ENCODE measurements around the gene RAPGEF6.
A peak's percentile ranks its signal among the peaks of the same experiment; 100 is the strongest.
"Not testable (repeated sequence)": the region's sequence is repeated elsewhere in the genome, so short reads cannot be mapped to it uniquely, and the experiment has no call there.

The RAPGEF6 gene

DNA sequence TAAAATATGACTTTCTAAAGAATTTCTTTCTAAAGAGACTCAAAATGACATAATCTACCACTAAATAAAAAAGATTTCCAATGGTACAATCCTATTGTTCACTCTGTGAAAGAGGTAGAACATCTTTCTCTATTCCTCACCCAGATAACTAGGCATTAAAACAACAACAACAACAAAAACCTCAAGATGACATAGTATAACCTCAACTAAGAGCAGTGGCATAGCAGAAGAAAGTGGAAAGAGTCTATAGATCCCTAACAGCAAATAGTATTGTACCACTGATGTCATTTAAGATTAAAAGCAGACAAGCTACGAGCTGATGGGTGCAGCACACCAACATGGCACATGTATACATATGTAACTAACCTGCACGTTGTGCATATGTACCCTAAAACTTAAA lies 29.9 kb downstream of the RAPGEF6 start:
- DNase-seq = no peak

DNA sequence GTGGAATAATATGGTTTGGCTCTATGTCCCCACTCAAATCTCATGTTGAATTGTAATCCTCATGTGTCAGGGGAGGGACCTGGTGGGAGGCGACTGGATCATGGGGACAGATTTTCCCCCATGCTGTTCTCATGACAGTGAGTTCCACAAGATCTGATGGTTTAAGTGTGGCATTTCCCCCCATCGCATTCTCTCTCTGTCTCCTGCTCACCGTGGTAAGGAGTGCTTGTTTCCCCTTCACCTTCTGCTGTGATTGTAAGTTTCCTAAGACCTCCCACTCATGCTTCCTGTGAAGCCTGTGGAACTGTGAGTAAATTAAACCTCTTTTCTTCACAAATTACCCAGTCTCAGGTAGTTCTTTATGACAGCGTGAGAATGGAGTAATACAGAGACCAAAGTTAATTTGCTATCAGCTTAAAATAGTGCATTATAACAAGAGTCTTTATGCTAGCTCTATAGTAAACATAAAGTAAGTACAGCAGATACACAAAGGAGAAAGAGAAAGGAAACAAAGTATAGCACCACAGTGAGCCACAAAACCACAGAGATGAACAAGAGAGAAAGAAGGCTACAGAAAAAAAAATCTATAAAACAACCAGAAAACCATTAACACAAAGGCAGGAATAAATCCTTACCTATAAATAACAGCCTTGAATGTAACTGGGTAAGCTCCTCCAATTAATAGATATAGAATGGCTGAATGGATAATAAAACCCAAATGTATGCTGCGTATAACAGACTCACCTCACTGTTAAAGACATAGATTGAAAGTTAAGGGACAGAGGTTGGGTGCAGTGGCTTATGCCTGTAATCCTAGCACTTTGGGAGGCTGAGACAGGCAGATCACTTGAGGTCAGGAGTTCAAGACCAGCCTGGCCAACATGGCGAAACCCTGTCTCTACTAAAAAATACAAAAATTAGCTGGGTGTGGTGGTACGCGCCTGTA lies 39.7 kb downstream of the RAPGEF6 start:
- no peak for DNase-seq

DNA sequence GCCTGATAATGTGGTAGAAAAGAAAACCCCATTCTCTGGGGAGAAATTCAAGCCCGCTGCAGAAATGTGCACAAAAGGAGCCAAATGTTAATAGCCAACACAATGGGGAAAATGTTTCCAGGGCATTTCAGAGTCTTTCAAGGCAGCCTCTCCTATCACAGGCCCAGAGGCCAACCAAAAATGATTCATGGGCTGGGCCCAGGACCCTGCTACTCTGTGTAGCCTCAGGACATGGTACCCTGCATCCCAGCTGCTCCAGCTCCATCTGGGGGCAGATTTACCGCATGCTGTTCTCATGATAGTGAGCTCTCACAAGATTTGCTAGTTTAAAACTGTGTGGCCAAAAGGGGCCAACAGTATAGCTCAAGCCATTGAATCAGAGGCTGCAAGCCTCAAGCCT lies 41.1 kb downstream of the RAPGEF6 start:
- no peak for DNase-seq

DNA sequence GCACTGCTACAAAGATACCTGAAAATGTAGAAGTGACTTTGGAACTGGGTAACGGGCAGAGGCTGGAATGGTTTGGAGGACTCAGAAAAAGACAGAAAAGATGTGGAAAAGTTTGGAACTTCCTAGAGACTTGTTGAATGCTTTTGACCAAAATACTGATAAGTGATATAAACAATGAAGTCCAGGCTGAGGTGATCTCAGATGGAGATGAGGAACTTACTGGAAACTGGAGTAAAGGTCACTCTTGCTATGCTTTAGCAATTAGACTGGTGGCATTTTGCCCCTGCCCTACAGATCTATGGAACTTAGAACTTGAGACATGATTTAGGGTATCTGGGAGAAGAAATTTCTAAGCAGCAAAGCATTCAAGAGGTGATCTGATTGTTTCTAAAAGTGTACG lies 41.6 kb downstream of the RAPGEF6 start:
- not testable (repeated sequence) for DNase-seq

DNA sequence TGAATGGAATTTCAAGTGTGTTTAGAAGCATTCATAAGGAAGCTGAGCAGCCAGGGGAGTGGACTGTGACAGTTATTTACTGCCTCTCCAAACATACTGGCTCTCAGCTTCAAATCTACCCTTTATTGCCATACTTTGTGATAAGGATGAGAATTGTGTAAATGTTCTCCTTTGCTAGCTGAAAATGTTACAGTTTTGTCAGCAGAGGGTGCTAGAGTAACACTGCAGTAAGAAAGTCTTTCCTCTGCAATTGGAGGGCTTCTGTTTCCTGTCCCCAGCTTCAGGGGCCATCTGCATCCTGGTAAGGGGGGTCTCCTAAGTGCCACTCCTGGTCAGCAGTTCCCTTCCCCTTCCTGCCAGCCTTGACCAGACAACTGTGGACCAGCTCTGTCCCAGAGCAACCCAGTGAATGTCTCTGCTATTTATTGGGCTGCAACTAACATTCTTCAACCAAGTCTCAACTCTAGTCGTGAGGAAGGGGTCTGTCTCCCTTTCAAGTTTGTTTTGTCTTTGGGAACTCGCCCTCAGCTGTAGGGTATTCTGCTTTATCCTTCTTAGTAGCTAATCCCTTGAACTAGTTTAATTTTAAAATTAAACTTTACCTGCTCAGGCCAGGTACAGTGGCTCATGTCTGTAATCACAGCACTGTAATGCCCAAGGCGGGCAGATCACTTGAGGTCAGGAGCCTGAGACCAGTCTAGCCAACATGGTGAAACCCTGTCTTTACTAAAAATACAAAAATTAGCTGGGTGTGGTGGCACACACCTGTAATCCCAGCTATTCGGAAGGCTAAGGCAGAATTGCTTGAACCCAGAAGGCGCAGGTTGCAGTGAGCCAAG lies 45.3 kb downstream of the RAPGEF6 start:
- peak; percentile 7 for DNase-seq

DNA sequence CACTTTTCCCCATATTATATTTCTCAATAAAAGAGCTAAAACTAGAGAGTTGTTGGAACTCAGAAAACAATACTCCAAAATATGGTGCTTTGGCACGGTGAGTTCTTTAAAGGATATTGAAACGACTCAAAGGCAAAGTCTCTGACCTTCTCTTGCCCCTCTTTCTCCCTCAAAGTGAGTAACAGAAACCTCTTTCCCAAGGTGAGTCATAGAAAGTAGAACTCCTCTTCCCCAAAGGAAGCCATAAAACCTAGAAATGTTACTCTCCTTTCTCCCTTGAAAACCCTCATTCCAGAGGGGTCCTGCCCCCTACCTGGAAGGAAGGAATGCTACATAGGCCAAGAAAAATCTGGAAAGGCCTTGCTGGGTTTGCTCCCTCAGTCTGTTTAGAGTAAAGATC lies 47.5 kb downstream of the RAPGEF6 start:
- no peak for DNase-seq

DNA sequence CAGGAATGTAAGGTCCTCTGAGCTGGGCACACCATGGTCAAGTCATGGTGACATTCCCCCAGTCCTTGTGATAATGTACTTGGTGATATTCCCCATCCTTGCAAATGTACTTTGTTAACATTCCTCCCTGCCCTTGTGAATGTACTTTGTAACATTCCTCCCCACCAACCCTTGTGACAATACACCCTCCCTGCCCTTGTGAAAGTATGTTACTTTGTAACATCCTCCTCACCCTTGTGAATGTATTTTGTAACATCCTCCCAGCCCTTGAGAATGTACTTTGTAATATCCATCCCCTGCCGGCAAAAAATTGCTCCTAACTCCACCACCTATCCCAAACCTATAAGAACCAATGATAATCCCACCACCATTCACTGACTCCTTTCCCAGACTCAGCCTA lies 53.3 kb downstream of the RAPGEF6 start:
- DNase-seq = no peak

DNA sequence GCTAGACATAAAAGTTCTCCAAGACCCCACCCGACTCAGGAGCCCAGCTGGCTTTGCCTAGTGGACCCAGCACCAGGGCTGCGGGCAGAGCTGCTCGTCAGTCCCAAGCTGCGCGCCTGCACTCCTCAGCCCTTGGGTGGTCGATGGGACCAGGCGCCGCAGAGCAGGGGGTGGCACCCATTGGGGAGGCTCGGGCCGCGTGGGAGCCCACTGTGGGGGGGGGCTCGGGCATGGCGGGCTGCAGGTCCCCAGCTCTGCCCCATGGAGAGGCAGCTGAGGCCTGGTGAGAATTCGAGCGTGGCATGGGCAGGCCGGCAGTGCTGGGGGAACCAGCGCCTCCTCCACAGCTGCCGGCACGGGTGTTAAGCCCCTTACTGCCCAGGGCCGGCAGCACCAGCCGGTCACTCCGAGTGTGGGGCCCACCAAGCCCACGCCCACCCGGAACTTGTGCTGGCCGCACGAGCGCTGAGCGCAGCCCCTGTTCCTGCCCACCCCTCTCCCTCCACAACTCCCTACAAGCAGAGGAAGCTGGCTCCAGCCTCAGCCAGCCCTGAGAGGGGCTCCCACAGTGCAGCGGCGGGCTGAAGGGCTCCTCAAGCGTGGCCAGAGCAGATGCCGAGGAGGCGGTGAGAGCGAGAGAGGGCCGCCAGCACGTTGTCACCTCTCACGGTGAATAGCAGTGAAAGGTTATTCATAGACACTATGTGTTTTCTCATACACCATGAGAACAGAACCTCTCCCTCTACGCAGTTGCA lies 54.9 kb downstream of the RAPGEF6 start:
- DNase-seq = no peak

DNA sequence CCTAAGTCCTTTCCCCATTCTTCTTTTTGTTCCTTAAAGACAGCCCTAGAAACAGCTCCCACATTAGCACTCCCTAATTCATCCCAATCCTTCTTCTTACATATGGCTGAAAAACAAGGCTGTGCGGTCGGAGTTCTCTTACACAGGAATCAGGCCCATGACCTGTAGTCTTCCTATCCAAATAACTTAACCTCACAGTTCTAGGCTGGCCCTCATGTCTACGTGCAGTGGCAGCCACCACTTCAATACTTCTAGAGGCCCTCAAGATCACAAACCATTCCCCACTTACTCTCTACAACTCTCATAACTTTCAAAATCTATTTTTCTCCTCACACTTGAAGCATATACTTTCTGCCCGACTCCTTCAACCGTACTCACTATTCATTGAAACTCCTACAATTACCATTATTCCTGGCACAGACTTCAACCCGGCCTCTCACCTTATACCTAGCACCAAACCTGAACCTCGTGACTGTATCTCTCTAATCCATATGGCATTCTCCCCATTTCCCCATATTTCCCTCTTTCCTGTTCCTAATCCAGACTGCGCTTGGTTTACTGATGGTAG lies 59.3 kb downstream of the RAPGEF6 start:
- DNase-seq = peak; percentile 6

DNA sequence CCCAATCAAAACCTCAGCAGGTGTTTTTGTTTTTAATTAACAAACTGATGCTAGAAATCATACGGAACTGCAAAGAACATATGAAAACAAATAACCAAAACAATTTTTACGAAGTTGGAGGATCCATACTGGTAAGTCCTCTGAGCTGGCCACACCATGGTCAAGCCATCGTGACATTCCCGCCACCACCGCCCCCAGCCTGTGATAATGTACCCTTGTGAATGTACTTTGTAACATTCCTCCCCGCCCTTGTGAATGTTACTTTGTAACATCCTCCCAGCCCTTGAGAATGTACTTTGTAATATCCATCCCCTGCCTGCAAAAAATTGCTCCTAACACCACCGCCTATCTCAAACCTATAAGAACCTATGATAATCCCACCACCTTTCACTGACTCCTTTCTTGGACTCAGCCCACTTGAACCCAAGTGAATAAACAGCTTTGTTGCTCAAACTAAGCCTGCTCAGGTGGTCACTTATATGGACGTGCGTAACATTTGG lies 63.3 kb downstream of the RAPGEF6 start:
- DNase-seq = no peak

DNA sequence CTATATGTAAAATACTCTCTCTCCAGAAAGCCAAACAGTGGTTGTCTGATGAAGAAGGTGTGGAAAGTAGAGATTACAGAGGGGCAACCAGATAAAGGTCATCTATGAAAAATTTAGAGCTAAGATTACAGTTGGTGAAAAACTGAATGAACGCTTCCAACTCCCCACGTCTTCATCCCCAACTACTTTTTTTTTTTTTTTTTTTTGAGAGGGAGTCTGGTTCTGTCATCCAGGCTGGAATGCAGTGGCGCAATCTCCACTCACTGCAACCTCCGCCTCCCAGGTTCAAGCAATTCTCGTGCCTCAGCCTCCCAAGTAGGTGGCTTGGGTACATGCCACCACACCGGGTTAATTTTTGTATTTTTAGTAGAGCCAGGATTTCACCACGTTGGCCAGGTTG lies 64.3 kb downstream of the RAPGEF6 start:
- DNase-seq = no peak

DNA sequence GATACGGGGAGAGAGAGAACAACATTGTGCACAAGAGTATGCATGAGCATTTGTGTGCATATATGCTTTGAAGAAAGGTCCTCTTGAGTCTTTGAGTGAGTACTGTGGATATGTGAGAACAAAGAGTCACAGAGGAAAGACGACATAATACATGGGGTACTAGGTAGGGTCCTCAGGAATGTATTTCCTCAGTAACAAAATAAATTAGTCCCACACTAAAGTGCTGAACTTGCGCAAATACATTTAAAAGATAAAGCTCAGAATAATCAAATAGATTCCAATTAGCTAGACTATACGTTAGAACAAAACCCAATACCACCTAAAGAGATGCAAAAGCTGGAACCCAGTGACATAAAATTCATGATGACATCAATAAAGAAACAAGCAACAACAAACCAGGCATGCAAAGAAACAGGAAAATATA lies 70.8 kb downstream of the RAPGEF6 start:
- no peak for DNase-seq

DNA sequence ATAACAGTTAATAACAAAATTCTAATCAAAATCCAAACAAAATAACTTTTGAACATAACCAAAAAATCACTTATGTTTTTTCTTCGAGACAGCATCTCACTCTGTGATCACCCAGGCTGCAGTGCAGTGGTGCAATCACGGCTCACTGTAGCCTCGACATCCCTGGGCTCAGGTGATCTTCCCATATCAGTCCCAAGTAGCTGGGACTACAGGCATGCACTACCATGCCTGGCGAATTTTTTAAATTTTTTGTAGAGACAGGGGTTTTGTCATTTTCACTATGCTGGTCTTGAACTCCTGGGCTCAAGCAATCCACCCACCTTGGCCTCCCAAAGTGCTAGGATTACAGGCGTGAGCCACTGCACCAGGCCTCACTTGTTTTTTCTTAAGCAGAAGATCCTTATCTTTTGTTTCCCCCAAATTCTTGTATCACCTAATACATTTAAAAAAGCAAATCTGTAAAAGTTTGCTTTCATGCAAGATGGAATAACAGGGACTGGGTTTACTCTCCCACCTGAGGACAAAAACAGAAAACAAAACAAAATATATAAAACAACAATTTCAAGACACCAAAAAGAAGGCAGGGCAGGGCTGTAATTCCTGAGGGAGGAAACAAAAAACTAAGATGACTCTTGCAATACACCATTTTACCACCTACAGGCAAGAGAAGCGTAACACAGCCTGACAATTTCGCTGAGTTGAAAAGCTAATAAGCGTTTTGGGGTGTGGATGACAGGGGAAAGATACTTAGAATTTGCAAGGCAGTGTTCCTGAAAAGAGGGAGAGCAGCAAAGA lies 71.4 kb downstream of the RAPGEF6 start:
- DNase-seq = no peak

DNA sequence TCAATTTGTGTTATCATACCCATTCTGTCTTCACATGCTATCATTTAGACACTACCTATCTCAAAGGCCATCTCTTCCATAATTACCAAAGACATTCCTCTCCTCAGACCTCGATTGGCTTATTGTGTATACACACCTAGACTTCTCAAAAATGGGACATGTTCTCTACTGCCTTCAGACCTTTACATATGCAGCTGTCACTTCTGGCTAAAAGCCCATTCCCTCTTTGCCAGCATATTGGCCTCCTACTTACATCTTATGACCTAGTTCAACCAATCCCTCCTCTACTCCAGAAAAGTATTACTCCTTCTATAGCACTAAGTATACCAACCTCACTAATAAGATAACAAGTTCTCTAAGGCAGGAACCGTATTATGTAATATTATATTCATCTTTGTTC lies 84.4 kb downstream of the RAPGEF6 start:
- DNase-seq = no peak

DNA sequence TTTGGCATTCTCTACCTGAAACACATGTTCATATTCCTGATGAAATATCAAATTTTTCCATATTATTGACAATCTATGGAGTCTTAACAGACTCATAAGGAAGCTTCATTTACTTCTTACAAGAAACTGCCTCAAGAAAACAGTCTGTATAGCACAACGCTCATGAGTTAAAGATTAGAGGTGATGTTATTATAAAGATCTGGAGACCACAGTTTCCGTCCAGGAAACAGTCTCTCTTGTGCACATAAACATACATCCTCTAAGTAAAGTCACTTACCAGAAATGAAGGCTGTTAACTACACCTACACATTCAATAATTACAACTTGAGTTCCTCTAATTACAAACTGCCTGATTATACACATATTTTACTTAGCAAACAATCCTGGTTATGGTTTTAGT lies 86.9 kb downstream of the RAPGEF6 start:
- no peak for DNase-seq

DNA sequence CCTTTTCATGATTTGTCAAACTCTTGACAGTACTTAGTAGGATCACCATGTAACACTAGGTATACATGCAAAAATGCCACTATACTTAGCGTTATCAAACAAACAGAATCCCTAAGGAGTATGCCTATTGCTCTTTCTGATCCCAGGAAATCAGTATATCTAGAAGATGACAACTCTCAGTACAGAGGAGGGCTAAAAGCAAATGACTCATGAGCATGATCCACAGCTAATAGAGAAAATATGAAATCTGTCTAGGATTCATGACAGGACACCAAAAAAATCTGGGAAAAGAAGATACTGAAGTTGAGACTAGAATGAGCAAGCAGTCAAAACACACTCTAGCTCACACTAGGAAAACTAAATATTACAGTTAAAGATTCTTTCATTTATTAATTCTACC lies 89.2 kb downstream of the RAPGEF6 start:
- no peak for DNase-seq

DNA sequence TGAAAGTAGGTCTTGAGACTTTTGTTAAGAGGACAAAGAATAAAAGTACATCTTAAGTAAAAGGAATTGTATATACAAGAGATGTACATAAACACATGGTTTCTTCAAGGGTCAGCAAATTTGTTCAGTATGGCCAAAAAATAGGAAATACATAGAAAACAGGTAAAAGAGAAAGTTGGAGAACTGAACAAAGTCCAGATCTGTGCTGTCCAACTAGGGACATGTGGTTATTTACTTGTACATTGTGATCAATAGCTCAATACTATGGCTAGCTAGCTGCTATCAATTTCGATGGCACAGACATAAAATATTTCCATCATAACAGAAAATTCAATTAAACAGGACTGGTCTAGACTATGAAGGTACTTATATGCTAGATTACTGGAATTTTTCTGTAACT lies 92.3 kb downstream of the RAPGEF6 start:
- DNase-seq = no peak

DNA sequence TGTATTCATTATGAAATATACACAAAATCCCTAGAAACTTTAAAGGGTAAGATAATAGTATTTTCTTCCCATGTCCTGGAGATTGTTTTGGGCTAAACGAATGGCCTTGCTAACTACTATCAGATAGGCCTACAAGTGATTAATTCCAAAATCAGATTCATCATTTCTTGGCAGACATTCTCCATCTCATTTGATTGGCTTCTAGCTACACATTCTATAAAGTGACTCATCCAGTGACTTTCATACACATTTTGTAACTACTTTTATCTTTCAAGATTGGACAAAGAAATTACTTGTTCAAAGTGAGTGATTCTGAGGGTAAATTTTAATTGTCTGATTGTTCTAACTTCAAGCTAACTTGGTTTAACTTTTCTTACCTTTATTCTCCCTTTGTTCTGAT lies 93.3 kb downstream of the RAPGEF6 start:
- DNase-seq = no peak

DNA sequence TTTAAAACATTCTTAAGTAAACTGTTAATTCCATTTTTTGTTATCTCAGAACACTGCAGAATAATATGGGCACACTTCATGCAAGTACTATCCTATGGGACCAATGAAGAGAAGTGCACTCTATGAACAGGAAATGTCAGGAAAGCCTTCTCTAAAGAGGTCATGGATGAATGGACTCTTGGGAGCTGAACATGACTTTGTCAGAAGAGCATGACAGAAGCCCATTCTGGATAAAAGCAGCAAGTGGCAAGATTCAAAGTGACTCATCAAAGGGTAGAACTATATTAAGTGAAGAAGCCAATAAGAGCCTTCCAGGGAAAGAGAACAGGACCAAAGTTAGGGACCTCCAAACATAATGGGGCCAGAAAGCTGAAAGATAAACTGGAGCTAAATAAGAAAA lies 94.0 kb downstream of the RAPGEF6 start:
- DNase-seq = peak; percentile 66

DNA sequence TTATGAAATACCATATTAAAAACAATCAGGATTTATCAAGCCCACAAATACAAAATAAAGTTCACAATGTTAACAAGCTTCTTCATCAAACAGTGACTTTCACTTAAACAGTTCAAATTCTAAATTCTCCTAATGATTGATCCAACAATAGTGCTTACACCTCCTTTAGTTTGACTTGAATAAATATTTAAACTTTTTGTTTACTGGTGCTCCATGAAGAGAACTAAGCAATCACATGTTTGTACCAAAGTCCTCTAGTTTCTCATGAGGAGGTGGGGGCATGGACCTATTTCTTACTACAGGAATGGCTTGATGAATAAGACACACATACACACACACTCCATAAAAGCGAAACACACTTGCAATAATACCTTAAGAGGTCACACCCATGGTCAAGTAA lies 95.8 kb downstream of the RAPGEF6 start:
- DNase-seq = no peak

DNA sequence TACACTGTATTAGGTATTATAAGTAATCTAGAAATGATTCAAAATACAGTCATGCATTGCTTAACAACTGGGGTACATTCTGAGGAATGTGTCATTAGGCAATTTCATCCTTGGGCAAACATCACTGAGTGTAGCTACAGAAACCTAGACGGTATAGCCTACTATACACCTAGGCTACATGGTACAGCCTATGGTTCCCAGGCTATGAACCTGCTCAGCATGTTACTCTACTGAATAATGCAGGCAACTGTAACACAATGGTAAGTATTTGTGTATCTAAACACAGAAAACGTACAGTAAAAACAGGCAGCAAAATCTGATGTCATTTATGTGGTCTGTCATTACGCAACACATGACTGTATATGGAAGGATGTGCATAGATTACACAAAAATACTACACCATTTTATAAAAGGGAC lies 96.8 kb downstream of the RAPGEF6 start:
- DNase-seq = no peak

Measured in DMS79 treated with DMSO at 0.1 percent for 48 hours (cell line).